HG03460 (cell line): ENCODE data around the gene FBXO10.
A peak's percentile ranks its signal among the peaks of the same experiment; 100 is the strongest.
"Not testable (repeated sequence)": the region's sequence is repeated elsewhere in the genome, so short reads cannot be mapped to it uniquely, and the experiment has no call there.

Experiments used
- ATAC-seq: cut with Tn5 transposase; IDR thresholded peaks from one replicate; pipeline ENCODE4 v1.9.1; 2021; ENCODE audit not compliant: unreplicated experiment

The FBXO10 gene

GRCh38 chr9:37486256-37486615, 89.9 kb downstream of the FBXO10 start:
- no peak for ATAC-seq

- peak; percentile 97 for ATAC-seq
Observed at GRCh38 chr9:37485389-37486255, 90.6 kb downstream of the FBXO10 start, which contains the start of gene POLR1E. POLR1E (plus strand) TSS chr9:37485948; CDS start chr9:37486048, 100 bp downstream.

- no peak for ATAC-seq
Observed at GRCh38 chr9:37480759-37481158, 95.4 kb downstream of the FBXO10 start.

- not testable (repeated sequence) for ATAC-seq
Observed at GRCh38 chr9:37477987-37478619, 98.1 kb downstream of the FBXO10 start.

- ATAC-seq: not testable (repeated sequence)
Observed at GRCh38 chr9:37477443-37477842, 98.7 kb downstream of the FBXO10 start.

- ATAC-seq: no peak
Observed at GRCh38 chr9:37476930-37477329, 99.2 kb downstream of the FBXO10 start.

GRCh38 chr9:37474438-37474837, 101.7 kb downstream of the FBXO10 start:
- no peak for ATAC-seq

- not testable (repeated sequence) for ATAC-seq
Observed at GRCh38 chr9:37473982-37474381, 102.2 kb downstream of the FBXO10 start.

GRCh38 chr9:37471942-37472684, 104.1 kb downstream of the FBXO10 start:
- no peak for ATAC-seq

GRCh38 chr9:37468620-37469019, 107.6 kb downstream of the FBXO10 start:
- ATAC-seq: no peak

GRCh38 chr9:37467530-37467929, 108.7 kb downstream of the FBXO10 start:
- not testable (repeated sequence) for ATAC-seq

GRCh38 chr9:37466037-37466709, 110.0 kb downstream of the FBXO10 start:
- peak; percentile 14 for ATAC-seq

- peak; percentile 75 for ATAC-seq
Observed at GRCh38 chr9:37465249-37466036, 110.7 kb downstream of the FBXO10 start, which contains the start of gene ZBTB5. ZBTB5 (minus strand) TSS chr9:37465450; CDS start chr9:37442551, 22,899 bp downstream.

- ATAC-seq: peak; percentile 35
Observed at GRCh38 chr9:37464426-37465248, 111.5 kb downstream of the FBXO10 start.

- no peak for ATAC-seq
Observed at GRCh38 chr9:37464006-37464405, 112.2 kb downstream of the FBXO10 start.
